Stimulated activated CD4-positive, alpha-beta T cell treated with anti-CD3 and anti-CD28 coated beads, Interleukin-12 subunit alpha, Interleukin-12 subunit beta, amount 100 ng/mL, for 24 hours (primary cell): ENCODE measurements around the gene CFAP299.

Experiments
- DNase-seq, 2 experiments: peaks; one replicate each; pipeline ENCODE4 v3.0.0-alpha.2; 2020; ENCODE audit warnings: low read depth in 2 of 2

CFAP299 gene

DNA sequence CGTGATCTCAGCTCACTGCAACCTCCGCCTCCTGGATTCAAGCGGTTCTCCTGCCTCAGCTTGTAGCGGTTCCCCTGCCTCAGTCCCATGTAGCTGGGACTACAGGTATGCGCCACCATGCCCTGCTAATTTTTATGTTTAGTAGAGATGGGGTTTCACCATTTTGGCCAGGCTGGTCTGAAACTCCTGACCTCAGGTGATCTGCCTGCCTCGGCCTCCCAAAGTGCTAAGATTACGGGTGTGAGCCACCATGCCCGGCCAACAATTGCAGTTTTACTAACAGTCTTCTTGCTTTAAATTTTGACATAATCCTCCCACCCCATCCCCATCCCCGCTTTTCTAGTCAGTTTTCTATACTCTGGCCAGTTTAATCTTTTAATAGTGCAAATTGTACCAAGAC is 112.0 kb downstream of the CFAP299 start:
- DNase-seq, result no peak

DNA sequence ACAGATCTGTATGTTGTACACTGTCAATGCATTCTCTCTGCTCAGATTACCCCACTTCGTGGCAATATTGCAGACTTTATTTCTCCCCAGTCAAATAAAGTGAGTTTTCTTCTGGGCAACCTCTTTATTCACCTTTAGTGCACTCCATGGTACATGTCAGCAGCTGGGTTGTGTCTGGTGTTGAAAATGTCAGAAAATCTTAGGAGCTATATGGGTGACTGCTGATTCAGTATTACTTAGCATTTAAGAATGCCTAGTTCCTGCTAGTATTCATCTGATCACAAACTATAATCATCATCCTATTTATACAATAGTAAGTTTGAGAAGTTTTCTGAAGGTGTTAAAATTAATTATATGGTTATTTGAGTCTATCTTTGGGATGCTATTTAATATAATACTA is 112.5 kb downstream of the CFAP299 start:
- DNase-seq, result no peak

DNA sequence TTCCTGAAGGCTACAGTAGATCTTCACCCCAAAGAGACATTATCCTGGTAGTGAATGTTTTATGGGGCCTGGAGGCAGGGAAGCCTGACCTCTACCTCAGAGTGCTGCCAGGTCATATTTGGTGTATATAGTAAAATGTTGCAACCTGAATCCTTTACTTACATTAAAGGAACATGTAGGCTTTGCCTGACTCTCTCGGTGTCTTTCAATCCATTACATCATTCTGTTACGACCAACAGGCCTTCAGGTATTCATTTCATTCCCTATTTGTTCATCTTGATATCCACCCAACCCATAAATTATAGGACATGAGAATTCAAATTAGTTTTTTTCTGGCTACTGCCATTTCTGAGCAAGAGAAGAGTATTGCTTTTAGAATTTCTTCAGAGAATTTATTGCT is 116.5 kb downstream of the CFAP299 start:
- DNase-seq, result no peak

DNA sequence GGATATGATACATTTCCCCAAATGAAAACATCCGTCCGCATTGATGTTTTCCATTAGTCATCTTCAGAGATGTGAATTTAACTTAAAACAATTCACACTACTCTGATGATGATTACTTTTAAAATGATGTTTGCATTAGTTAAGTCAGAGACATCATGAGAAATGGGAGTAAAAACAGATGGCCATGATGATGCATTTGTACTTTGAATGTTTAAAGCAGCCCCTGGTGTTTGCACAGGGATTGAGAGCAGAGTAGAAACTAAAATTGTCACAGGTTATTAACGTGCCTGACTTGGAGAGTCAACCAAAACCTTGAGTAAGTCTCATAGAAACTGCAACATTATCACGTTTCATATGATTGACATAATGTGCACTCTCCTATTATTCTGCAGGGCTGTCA is 117.2 kb downstream of the CFAP299 start:
- no peak for DNase-seq

DNA sequence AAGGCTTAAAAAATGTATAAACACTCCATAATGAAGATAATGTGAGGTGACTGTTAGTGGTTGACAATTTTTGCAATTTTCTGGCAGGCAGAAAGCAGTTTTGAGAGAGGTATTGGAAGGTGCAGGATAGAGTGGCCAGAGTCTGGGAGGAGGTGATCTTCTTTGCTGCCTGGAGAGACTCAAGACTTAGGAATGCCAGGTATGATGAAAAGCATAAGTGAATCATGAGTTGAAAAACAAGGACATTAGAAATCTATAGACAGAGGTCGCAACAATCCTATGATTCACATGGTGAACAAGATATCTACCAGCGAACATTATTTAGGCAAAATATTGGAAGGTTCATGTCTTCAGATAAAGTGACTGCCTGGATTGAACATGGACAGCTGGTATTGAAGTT is 118.5 kb downstream of the CFAP299 start:
- DNase-seq, result no peak

DNA sequence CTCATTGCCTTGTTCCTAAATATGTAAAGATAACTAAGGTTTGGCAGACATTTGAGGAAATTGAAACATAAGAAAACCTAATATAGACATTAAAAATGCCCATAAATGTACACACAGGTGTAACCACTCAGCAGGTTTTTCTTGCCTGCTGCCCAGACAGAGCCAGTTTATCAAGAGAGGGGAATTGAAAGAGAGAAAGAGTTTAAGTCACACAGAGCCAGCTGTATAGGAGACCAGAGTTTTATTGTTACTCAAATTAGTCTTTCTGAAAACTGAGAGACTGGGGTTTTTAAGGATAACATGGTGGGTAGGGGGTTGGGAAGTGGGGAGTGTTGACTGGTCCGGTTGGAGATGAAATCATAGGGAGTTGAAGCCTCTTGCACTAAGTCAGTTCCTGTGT is 119.0 kb downstream of the CFAP299 start:
- no peak for DNase-seq

DNA sequence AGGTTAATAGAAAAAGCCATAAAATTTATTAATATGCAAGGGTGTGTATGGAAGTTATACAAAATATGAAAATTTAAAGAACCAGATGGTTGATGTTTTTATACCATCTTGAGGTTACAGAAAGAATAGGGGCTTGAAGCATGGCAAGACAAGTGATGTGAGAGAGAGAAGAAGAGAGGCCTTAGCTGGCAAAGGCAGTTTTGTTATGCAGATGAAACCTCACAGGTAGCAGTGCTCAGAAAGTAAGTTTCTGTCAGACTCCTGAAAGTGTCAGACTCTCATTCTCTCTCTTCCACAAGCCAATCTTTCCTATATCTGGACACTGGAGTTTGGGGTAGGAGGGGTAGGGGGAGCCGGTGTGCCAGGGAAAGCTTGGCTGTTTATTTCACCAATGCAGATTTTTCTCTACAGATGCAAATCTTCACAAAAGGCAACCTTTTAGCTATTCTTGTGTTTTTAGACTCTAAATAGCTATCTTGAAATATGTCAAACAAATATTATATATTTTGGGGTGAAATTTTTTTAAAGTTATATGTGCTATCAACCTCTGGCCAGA is 124.5 kb downstream of the CFAP299 start:
- DNase-seq, result no peak

DNA sequence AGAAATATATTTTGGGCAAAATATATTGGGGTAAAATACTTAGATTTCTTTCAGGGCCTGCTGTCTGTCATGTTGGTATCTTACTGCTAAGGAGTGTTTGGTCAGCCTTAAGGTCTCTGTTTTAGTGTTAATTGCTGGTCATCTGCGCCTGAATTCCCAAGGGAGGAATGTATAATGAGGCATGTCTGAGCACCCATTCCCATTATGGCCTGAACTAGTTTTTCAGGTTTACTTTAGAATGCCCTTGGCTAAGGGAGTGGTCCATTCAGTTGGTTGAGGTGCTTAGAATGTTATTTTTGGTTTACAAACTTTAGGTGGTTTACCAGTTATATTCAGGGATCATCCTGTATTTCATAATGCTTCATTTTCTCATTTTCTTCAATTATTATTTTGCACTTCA is 125.9 kb downstream of the CFAP299 start:
- no peak for DNase-seq

DNA sequence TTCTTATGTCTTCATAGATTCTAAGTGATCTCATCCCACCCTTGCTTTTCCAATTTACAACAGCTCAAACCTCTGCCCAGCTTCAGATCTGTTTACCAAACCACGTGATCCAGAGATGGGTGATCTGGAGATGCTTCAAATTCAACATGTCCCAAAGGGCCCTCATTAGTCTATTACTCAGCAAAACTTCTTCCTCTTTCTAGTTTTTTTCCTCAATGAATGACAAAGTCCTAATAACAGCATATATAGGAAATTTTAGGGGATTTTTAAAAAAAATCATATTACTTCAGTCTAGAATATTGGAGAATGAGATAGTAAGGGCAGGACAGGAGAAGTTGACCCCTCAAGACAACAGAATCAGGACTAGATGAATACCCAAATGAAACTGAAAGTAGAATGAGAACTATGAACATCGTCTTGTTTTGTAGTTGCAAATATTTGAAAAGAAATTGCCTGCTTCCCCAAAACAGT is 127.1 kb downstream of the CFAP299 start:
- no peak for DNase-seq

DNA sequence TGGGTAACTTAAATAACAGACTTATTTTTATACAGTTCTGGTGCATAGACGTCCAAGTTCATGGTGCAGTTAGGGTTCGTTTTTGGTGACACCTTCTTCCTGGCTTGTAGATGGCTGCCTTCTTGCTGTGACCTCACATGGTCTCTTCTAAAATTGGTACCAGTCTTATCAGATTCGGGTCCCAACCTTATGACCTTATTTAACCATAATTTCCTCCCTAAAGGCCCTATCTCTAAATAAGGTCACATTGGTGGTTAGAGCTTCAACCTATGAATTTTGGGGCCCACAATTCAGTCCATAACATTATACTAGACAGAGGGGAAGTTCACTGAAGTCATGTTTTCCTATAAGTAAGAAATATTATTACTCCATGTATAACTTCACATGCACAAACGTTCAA is 128.0 kb downstream of the CFAP299 start:
- no peak for DNase-seq

DNA sequence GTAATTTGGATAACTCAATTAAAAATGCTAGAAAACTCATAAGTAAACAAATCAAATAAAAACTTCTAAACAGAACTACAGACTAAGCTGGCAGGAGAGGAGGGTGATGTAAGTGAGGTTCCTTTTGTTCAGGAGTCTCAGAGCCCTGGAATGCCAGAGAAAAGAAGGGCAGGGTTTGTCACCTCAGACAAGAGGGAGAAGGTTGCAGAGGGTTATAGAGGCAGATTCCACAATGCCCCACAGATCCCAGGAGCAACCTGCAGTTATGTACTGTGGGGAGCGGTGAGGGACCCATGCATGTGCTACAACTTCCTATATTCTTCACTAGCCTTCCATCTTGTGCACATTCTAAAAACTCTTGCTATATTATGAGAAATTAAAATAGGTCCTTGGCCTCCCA is 129.7 kb downstream of the CFAP299 start:
- DNase-seq, result no peak

DNA sequence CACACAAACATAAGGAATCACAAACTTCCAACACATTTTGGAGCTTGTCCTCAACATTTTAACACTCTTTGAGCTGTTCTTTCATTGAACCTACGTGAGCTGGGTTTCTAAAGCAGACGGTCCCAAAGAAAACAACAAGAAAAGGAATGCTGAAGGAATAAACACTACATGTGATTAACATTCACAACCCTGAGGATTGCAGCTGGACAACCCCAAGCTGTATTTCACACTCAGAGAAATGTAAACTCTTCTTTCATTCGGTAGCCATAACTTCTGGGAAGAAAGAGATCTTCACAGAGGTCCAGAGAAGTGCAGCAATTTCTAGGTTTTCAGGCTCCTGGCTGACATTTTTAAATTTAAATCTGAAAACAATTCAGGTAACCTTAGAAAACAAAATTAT is 130.2 kb downstream of the CFAP299 start:
- DNase-seq, result no peak

DNA sequence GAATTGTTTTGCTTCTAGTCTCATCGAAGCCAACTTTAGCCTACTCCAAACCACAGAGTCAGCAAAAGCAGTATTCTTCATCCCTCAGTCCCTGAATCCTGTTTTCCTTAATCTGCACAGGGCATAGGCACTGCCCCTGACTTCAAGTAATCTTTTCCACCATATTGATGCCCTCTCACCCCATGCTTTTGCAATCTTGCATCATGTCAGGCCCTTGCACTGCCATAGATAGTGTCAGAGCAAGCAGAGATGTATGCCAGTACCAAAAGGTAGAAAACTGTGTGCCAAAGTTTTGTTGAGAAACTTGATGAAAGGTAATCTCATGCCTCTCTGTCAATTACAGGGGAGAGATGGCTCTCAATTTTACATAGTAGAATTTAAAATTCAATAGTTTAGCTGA is 131.1 kb downstream of the CFAP299 start:
- DNase-seq, result no peak

DNA sequence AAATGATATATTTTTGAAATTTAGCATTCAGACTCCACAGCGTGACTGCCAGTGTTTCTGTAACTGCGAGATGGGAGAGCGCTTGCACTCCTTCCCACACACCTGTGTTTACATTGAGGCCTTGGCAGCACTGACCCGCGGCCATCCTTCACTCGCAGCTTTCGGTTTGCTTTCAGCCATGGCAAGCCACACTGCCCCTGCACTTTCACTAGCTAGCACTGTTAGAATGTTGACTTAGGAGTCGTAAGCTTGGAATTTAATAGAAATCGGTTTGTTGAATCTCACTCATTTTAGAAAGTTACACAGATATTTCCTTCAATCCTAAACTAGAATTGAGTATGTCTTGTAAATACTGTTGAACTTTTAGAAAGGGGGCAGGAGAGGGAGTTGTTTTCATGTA is 136.2 kb downstream of the CFAP299 start:
- DNase-seq, result no peak

DNA sequence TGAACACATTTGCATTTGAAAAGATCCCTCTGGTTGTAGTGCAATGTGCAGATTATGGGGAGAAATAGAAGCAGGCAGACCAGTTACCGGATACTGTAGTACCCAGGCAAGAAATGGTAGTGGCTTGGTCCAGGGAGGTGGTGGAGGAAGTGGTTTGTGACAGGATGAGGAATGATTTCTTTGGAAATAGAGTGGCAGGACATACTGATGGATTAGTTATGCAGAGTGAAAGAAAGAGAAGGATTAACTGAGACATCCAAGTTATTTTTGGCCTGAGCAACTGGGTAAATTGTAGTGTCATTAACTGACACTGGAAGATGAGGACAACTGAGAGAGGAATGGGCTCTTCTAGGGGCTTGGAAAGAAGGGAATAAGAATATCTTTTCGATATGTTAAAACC is 139.7 kb downstream of the CFAP299 start:
- DNase-seq, result no peak

DNA sequence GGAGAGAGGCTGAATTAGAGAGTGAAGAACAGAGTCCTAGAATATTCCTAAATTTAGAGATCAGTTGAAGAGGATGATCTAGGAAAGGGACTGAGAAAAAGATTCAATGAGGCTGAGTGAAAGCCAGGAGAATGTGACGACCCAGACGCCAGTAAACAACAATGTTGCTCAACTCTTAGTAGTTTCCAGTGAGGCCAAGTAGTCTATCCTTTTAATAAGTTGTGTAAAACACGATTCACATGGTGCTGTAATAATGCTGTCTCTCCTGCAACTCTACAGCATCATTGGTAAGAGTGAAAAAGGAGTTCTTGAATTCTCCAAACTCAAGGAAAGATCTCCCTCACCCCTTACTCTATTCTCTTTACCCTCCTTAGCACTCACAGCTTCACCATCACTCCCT is 140.3 kb downstream of the CFAP299 start:
- no peak for DNase-seq

DNA sequence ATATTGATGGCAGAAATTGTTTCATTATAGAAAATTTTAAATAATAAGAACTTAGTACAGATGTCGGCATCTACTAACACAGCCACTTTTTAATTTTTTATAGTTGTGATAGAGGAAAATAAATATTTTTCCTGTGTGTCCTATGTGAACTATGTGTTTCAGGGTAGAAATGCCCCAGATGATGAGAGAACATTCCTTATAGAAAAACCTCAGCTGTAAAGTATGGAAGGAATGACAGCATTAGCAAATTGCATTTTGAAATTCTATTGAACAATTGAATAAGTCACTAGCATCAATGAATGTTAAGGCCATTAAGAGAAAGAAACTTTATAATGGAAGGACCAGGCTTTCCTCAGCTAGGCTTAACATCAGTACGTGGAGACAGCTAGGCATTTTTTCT is 149.2 kb downstream of the CFAP299 start:
- DNase-seq, result no peak

DNA sequence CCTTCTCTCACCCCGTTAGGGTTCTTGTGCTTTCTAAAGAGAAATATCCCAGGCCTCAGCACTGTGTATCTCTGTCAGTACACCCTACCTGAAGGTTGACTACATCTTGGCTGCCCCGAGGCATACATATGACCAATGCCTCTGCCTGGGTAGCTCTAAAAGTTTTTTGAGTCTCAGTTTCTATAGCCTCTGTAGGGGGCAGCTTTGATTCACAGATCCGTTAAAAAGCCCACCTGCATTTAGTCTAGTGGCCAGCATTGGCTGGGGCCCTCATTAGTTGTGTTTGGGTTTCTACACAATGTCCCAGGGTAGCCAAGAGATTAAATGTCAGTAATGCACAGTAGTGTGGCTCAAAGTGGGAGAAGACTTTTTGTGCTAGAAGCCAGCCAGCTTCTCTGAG is 151.1 kb downstream of the CFAP299 start:
- no peak for DNase-seq

DNA sequence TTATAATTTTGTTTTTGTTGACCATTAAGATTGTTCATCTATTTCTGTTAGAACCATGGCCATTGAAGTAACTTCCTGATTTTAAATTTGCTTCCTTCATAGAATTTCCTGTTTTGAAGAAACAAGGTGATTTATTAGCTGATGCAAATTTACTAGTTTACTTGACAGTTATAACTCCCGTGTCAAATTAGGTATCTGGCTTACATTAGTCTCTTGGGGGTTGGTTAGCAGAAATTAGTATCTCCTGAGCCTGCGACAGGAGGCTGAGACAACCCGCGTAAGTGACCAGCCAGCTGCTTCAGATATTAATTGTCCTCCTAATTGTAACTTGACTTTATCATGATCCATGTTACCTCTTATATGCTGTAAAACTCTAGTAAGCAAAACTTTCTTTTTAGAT is 154.3 kb downstream of the CFAP299 start:
- no peak for DNase-seq

DNA sequence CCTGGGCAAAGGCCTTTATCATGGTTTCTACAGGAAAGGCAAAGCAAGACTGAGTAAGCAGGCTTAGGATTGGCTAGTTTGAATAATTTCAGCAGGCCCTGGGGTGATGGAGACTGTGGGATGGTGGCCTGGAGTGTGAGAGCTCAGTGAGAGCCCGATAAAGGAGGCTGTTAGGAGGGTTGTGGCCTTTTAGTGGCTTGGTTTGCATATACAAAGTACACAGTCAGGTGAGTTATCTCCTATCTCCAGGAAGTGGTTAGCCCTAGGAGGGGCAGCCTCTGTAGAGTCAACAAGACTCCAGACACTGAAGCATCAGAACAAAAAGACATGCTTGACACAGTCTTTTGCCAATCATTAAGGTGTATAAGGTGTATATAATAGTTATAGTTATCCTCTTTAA is 157.2 kb downstream of the CFAP299 start:
- DNase-seq, result no peak

DNA sequence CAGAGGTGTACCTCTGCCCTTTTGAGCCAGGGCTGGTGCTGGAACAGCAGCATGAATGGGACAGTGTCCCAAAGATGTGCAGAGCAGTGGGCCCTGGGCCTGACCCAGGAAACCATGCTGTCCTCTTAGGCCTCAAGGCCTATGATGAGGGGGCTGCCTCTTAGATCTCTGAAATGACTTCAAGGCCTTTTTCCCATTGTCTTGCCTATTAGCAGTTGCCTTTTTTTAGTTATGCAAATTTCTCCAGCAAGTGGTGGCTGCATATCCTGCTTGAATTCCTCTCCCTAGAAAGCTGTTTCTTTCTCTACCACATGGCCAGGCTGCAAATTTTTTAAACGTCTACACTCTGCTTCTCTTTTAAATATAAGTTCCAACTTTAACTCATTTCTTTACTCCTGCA is 160.3 kb downstream of the CFAP299 start:
- DNase-seq, result no peak

DNA sequence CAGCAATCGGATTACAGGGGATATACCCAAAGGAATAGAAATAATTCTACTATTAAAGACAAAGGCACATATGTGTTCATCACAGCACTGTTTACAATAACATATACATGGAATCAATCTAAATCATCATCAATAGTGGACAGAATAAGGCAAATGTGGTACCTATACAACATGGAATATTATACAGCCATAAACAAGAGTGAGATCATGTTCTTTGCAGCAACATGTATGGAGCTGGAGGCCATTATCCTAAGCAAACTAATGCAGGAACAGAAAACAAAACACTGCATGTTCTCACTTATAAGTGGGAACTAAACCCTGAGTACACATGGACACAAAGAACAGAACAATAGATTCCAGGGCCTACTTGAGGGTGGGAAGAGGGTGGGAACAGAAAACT is 163.2 kb downstream of the CFAP299 start:
- DNase-seq, result no peak

DNA sequence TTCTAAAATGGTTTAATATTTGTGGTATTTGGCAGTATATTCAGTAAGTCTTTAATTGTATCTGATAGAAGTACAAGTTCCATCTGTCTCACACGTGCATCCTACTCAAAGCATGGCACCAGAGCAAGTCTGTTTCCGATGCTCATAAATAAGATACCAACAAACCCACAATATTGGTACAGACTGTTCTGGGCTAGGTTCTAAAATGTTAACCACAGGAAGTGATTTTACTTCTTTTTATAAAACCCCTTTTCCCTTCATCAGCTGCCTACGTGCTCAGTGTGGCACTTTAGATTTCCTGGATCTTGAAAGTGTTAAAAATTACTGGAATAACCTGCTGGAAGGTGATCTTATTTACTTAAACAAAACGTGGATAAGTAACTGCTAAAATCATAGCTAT is 165.1 kb downstream of the CFAP299 start:
- DNase-seq, result no peak

DNA sequence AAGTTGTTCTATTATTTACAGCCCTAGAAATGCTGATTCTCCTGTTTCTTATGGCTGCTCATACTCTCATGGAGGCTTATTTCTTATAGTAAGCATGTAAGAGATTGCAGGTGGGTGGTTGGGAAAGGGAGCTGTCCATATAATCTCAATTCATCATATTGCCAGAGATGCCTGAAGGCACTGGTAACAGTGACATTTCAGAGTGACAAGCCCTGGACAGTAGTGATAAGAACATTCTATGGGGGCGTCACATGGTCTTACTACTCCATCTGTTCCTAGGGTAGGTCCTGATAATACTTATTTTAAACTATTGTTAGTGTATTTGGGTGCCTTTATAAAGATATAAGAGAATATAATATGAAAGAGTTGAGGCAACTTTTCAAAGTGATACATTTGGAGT is 171.5 kb downstream of the CFAP299 start:
- no peak for DNase-seq

DNA sequence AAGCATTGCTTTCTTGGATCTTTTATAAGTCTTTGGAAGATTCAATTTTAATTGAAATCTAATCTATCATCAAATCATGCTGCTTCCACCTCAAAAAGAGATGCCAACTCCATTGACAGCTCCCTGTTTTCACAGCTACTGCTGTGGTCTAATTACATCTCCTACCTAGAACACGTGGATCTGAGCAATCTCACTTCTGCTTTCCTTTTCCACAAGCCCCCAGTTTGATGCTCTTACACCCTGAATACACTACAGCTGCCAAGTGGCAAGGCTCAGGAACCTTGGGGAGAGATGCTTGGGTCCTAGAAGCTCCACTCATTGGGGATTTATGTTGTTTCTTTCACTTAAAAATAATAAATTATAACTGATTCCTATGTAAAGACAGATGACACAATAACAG is 172.0 kb downstream of the CFAP299 start:
- no peak for DNase-seq
